BE2C (cell line): ENCODE measurements around the gene TCF4.

Experiments
- DNase-seq: peaks from one replicate; pipeline ENCODE4 v3.0.0-alpha.2; 2020
- H3K27me3 ChIP-seq: fragments of 250-450 bp; sonication (Bioruptor Pico); 2 replicates; pipeline ENCODE4 v1.5.1; 2020; ENCODE audit warnings: mild to moderate bottlenecking
- H3K36me3 ChIP-seq: fragments of 250-450 bp; sonication (Bioruptor Pico); 2 replicates; pipeline ENCODE4 v1.5.1; 2020; ENCODE audit warnings: mild to moderate bottlenecking
- H3K4me1 ChIP-seq: fragments of 250-450 bp; sonication (Bioruptor Pico); 2 replicates; pipeline ENCODE4 v1.5.1; 2020
- H3K4me3 ChIP-seq: 2 replicates; pipeline ENCODE4 v1.5.1; 2011; ENCODE audit warnings: low read depth, low read length
- H3K9me3 ChIP-seq: fragments of 250-450 bp; sonication (Bioruptor Pico); 2 replicates; pipeline ENCODE4 v1.5.1; 2020
- CTCF ChIP-seq: IDR thresholded peaks from 2 replicates; pipeline ENCODE4 v1.5.1; 2012; ENCODE audit warnings: mild to moderate bottlenecking, low read depth, low read length

Gene TCF4

DNA sequence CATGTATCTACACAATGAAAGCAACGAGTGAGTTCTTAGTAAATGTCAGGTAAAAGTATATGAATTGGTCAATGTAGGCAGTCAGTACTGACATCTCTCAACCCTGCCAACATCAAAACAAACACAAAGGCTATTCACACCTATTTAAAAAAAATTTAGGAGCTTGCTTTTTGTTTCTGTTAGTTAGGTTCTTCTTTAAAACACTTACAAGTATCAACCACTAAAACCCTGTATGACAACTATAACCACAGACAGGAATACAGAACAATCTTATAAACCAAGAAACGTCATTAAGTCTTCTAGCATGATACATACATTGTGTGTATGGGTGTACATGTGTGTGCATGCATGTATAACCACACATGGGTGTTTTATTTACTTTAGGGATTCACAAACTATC lies 131.0 kb downstream of the TCF4 start:
- Histone ChIP-seq H3K9me3 (no peaks in the 10 kb centered on the region), H3K4me3 (no peak overlapping the region), H3K36me3 (peaks cover 6% of the 10 kb centered on the region; the same call in 1 of the 2 replicates), H3K27me3 (no peaks in the 10 kb centered on the region), H3K4me1 (no peaks in the 10 kb centered on the region; the same call in 1 of the 2 replicates)
- TF ChIP-seq CTCF, result no peak
- no peak for DNase-seq

DNA sequence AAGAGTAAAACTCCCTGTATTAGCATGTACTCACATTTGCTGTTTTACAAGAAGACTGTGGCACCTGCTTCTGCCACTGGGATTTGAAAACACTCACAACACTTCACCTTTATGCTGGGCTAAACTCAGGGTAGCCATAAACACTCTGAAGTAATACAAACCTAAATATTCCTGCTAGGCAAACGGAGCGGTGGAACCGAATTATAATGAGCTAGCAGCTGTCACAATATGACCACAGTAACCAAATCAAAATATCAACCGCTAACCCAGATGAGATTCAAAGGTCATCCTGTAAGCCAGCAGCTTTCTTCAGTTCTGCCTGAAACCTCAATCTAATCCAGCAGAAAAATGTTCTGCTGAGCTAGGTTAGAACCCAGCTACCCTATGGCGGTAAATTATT lies 132.1 kb downstream of the TCF4 start:
- TF ChIP-seq CTCF, result no peak

GRCh38 chr18:55453186-55453585 lies 134.8 kb downstream of the TCF4 start:
- no peaks in the 10 kb centered on the region; the same call in none of the 2 replicates for H3K4me1 ChIP-seq
- H3K9me3 ChIP-seq, result no peaks in the 10 kb centered on the region
- H3K27me3 ChIP-seq, result no peaks in the 10 kb centered on the region
- DNase-seq, result no peak
- H3K4me3 ChIP-seq, result no peak overlapping the region
- H3K36me3 ChIP-seq, result peaks cover 4% of the 10 kb centered on the region; the same call in 1 of the 2 replicates
- no peak for TF ChIP-seq CTCF

More for the DNA sequence above, 132.1 kb downstream of the TCF4 start:
- DNase-seq, result no peak
- Histone ChIP-seq H3K4me3 (no peak overlapping the region), H3K4me1 (no peaks in the 10 kb centered on the region; the same call in 1 of the 2 replicates), H3K9me3 (no peaks in the 10 kb centered on the region), H3K27me3 (no peaks in the 10 kb centered on the region), H3K36me3 (peaks cover 9% of the 10 kb centered on the region)

DNA sequence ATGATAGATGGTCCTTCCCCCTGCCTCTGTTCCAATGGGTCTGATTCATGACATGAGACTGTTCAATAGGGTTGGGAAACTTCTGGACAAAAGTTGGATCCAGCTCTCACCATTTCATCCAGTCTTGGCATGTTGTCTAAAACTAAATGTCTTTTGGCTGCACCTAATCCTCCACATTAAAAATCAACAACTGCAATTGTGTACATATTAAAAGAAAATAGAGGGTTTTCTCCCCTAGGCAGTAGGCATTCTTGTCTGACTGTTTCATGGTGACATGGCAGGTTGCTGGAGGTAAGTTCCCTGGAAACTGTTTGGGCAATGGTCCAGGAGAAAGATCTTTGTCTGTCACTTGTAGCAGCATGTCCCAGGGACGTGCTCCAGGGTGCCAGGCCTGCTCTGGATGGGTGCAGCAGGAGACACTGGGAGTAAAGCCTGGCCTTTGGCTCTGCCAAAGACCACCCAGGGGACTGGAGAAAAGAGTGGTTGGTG lies 135.8 kb downstream of the TCF4 start:
- peak; percentile 65 for DNase-seq
- TF ChIP-seq CTCF, result no peak
- peaks cover 4% of the 10 kb centered on the region; the same call in 1 of the 2 replicates for H3K36me3 ChIP-seq
- no peak overlapping the region for H3K4me3 ChIP-seq
- H3K27me3 ChIP-seq, result no peaks in the 10 kb centered on the region
- H3K9me3 ChIP-seq, result no peaks in the 10 kb centered on the region
- no peaks in the 10 kb centered on the region; the same call in none of the 2 replicates for H3K4me1 ChIP-seq

- H3K4me3 ChIP-seq, result no peak overlapping the region
- no peaks in the 10 kb centered on the region; the same call in 1 of the 2 replicates for H3K4me1 ChIP-seq
- H3K9me3 ChIP-seq, result no peaks in the 10 kb centered on the region
- no peaks in the 10 kb centered on the region for H3K27me3 ChIP-seq
- no peak for TF ChIP-seq CTCF
- no peak for DNase-seq
- peaks cover 4% of the 10 kb centered on the region; the same call in 1 of the 2 replicates for H3K36me3 ChIP-seq
These were observed 138.4 kb downstream of the TCF4 start for GRCh38 chr18:55449412-55450140.

GRCh38 chr18:55448420-55448819 lies 139.6 kb downstream of the TCF4 start:
- H3K4me1 ChIP-seq, result no peaks in the 10 kb centered on the region; the same call in 1 of the 2 replicates
- H3K36me3 ChIP-seq, result peaks cover 4% of the 10 kb centered on the region; the same call in 1 of the 2 replicates
- H3K4me3 ChIP-seq, result no peak overlapping the region
- H3K27me3 ChIP-seq, result no peaks in the 10 kb centered on the region
- no peaks in the 10 kb centered on the region for H3K9me3 ChIP-seq
- DNase-seq, result no peak
- TF ChIP-seq CTCF, result no peak
